ENCODE data around the gene BARX1.

DNA sequence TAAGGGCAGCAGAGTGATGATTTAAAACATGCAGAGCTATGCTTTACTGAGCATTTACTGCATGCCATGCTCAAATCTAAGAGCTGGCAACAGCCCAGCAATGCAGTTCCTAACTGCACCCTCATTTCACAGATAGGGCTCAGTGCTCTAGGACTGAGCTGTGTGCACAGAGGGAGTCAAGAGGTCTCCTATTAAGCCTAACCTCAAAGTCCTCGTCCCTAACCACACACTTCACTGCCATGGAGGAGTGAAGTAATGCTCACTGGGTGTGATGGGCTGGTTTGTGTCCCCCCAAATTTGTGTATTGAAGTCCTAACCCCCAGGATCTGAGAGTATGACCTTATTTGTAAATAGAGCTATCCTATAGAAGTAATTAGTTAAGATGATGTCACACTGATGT is 25.9 kb downstream of the BARX1 start:
- TF ChIP-seq POLR2A (IDR thresholded peaks at IDR 0.05) (no peak), EP300 (IDR thresholded peaks at IDR 0.05) (no peak)
- TF ChIP-seq, protein P1, sequence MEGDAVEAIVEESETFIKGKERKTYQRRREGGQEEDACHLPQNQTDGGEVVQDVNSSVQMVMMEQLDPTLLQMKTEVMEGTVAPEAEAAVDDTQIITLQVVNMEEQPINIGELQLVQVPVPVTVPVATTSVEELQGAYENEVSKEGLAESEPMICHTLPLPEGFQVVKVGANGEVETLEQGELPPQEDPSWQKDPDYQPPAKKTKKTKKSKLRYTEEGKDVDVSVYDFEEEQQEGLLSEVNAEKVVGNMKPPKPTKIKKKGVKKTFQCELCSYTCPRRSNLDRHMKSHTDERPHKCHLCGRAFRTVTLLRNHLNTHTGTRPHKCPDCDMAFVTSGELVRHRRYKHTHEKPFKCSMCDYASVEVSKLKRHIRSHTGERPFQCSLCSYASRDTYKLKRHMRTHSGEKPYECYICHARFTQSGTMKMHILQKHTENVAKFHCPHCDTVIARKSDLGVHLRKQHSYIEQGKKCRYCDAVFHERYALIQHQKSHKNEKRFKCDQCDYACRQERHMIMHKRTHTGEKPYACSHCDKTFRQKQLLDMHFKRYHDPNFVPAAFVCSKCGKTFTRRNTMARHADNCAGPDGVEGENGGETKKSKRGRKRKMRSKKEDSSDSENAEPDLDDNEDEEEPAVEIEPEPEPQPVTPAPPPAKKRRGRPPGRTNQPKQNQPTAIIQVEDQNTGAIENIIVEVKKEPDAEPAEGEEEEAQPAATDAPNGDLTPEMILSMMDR (IDR thresholded peaks at IDR 0.05), result no peak
